ENCODE measurements around the gene CNTNAP2. TPM values are rescaled to one million over a fixed set of nuclear protein-coding genes. Genes with fewer than 3 reads are reported as not detected.

Gene CNTNAP2
- total RNA-seq, 2 donors from 2014 or later = 171 to 228 TPM

DNA sequence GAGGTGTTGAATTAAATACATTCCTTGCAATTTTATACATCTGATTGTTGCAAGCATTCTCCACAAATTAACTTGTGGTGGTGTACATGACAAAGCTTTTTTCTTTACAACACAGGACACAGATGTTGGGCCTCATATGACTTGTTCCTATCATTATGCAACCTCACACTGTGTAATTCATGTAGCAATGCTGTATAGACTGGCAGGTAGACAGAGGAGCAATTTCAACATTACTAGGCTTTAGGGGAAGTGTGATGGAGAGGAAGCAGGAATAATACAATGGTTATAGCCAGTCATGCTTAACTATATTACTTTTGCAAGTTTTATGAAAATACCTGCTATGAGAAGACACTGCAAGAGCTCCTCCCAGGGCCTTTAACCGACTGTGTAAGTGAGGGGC lies 832.1 kb downstream of the CNTNAP2 start:
- Mint-ChIP-seq H3K27me3 (ENCODE audit: insufficient read depth) (no peaks in the 10 kb centered on the region), H3K36me3 (ENCODE audit: low read depth) (no peaks in the 10 kb centered on the region), H3K27ac (no peak overlapping the region), H3K4me1 (no peaks in the 10 kb centered on the region), H3K9me3 (peaks cover 13% of the 10 kb centered on the region), H3K4me3 (no peak overlapping the region)
- H3K27ac ChIP-seq (ENCODE audit: low read depth, low read length) = no peak overlapping the region
- H3K27me3 ChIP-seq (ENCODE audit: control insufficient read depth, insufficient read depth, low read length, poor library complexity, severe bottlenecking) = no peaks in the 10 kb centered on the region
- no peaks in the 10 kb centered on the region for H3K4me1 ChIP-seq (ENCODE audit: control insufficient read depth, insufficient read depth, low read length)
- H3K4me3 ChIP-seq (ENCODE audit: low read length) = no peak overlapping the region
- TF ChIP-seq, protein P1, sequence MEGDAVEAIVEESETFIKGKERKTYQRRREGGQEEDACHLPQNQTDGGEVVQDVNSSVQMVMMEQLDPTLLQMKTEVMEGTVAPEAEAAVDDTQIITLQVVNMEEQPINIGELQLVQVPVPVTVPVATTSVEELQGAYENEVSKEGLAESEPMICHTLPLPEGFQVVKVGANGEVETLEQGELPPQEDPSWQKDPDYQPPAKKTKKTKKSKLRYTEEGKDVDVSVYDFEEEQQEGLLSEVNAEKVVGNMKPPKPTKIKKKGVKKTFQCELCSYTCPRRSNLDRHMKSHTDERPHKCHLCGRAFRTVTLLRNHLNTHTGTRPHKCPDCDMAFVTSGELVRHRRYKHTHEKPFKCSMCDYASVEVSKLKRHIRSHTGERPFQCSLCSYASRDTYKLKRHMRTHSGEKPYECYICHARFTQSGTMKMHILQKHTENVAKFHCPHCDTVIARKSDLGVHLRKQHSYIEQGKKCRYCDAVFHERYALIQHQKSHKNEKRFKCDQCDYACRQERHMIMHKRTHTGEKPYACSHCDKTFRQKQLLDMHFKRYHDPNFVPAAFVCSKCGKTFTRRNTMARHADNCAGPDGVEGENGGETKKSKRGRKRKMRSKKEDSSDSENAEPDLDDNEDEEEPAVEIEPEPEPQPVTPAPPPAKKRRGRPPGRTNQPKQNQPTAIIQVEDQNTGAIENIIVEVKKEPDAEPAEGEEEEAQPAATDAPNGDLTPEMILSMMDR (conservative IDR thresholded peaks at IDR 0.05) = no peak
- 94% methylated on average over 1 of the region's 1 CpG; no CpG with 5 or more reads in 1 of the 2 experiments for WGBS, 2 experiments (ENCODE audit: insufficient coverage in 1 of 2, insufficient read length in 1 of 2)
- DNase-seq = no peak
- no peak overlapping the region for H3K9ac ChIP-seq (ENCODE audit: extremely low read depth, low read length, poor library complexity, severe bottlenecking)
- H3K9me3 ChIP-seq (ENCODE audit: control insufficient read depth, low read length) = peaks cover 3% of the 10 kb centered on the region
- H3K36me3 ChIP-seq (ENCODE audit: control insufficient read depth, insufficient read depth, low read length) = no peaks in the 10 kb centered on the region

DNA sequence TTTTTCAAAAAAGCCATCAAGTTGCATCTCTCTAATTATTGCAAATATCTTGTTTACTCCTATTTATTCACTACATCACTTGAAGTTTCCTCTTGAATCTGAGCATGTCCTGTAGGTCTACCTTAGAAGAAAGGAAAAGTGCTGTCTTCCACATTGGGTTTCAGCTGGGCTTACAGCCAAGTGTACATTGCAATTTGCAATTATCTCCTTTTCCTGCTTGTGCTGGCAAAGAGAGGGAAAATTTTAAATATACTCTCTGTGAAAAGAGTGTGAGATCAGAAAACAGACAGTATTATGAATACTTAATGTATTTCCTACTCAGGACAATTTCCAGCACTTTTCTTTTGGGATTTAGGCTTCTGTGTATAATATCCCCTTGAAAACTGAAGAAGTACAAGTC lies 839.7 kb downstream of the CNTNAP2 start:
- Histone ChIP-seq H3K27me3 (ENCODE audit: control insufficient read depth, insufficient read depth, low read length, poor library complexity, severe bottlenecking) (no peaks in the 10 kb centered on the region), H3K9ac (ENCODE audit: extremely low read depth, low read length, poor library complexity, severe bottlenecking) (no peak overlapping the region), H3K4me1 (ENCODE audit: control insufficient read depth, insufficient read depth, low read length) (no peaks in the 10 kb centered on the region), H3K36me3 (ENCODE audit: control insufficient read depth, insufficient read depth, low read length) (no peaks in the 10 kb centered on the region), H3K4me3 (ENCODE audit: low read length) (no peak overlapping the region), H3K27ac (ENCODE audit: low read depth, low read length) (no peak overlapping the region), H3K9me3 (ENCODE audit: control insufficient read depth, low read length) (peaks cover 3% of the 10 kb centered on the region)
- no peaks in the 10 kb centered on the region for H3K36me3 Mint-ChIP-seq (ENCODE audit: low read depth)
- no peaks in the 10 kb centered on the region for H3K27me3 Mint-ChIP-seq (ENCODE audit: insufficient read depth)
- H3K27ac Mint-ChIP-seq = no peak overlapping the region
- DNase-seq = no peak
- H3K4me1 Mint-ChIP-seq = peaks cover 4% of the 10 kb centered on the region
- peaks cover 3% of the 10 kb centered on the region for H3K9me3 Mint-ChIP-seq
- H3K4me3 Mint-ChIP-seq = no peak overlapping the region
- TF ChIP-seq, protein P1 (conservative IDR thresholded peaks at IDR 0.05) = no peak

DNA sequence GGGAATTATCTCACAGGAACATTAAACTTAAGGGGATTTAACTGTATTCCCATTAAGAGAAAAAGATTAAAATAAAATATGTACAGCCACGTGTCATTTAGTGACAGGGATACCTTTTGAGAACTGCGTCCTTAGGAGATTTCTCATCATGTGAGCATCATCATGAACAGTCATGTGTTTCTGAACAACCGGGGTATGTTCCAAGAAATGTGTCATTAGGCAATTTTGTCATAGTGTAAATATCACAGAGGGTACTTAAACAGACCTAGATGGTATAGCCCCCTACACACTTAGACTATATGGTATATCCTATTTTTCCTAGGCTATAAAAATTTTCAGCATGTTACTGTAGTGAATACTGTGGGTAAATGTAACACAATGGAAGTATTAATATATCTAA lies 840.3 kb downstream of the CNTNAP2 start:
- H3K36me3 Mint-ChIP-seq (ENCODE audit: low read depth) = no peaks in the 10 kb centered on the region
- Histone ChIP-seq H3K4me1 (ENCODE audit: control insufficient read depth, insufficient read depth, low read length) (no peaks in the 10 kb centered on the region), H3K4me3 (ENCODE audit: low read length) (no peak overlapping the region), H3K9me3 (ENCODE audit: control insufficient read depth, low read length) (no peaks in the 10 kb centered on the region), H3K36me3 (ENCODE audit: control insufficient read depth, insufficient read depth, low read length) (no peaks in the 10 kb centered on the region), H3K27ac (ENCODE audit: low read depth, low read length) (no peak overlapping the region), H3K9ac (ENCODE audit: extremely low read depth, low read length, poor library complexity, severe bottlenecking) (no peak overlapping the region), H3K27me3 (ENCODE audit: control insufficient read depth, insufficient read depth, low read length, poor library complexity, severe bottlenecking) (no peaks in the 10 kb centered on the region)
- H3K4me1 Mint-ChIP-seq = peaks cover 4% of the 10 kb centered on the region
- no peak for DNase-seq
- no peak overlapping the region for H3K4me3 Mint-ChIP-seq
- WGBS, 2 experiments (ENCODE audit: insufficient coverage in 1 of 2, insufficient read length in 1 of 2) = 94% methylated on average over 3 of the region's 3 CpGs; no CpG with 5 or more reads in 1 of the 2 experiments
- TF ChIP-seq, protein P1 (conservative IDR thresholded peaks at IDR 0.05) = no peak
- H3K27me3 Mint-ChIP-seq (ENCODE audit: insufficient read depth) = no peaks in the 10 kb centered on the region
- H3K9me3 Mint-ChIP-seq = no peaks in the 10 kb centered on the region
- H3K27ac Mint-ChIP-seq = no peak overlapping the region
